GM23338 (cell line): ENCODE data around the gene PDK3. TPM values are rescaled to one million over a fixed set of nuclear protein-coding genes. Genes with fewer than 3 reads are reported as not detected.
A peak's percentile ranks its signal among the peaks of the same experiment; 100 is the strongest.

Experiments used
- ATAC-seq: fragments of 200-7000 bp; cut with Tn5 transposase; 3 replicates; pipeline ENCODE4 v1.9.1; 2020
- DNase-seq: peaks from one replicate; pipeline ENCODE4 v3.0.0-alpha.2; 2015; ENCODE audit warnings: low spot score
- H2AFZ ChIP-seq: fragments of 200-600 bp; sonication (generic); 2 replicates; pipeline ENCODE4 v1.8.0; 2016; ENCODE audit warnings: antibody characterized with exemption, mild to moderate bottlenecking, moderate library complexity
- H3F3A ChIP-seq: fragments of 200-600 bp; sonication (generic); replicated peaks from 2 replicates; pipeline ENCODE4 v1.8.0; 2017; ENCODE audit warnings: antibody characterized with exemption, mixed run types, low read depth
- H3K27ac ChIP-seq: fragments of 200-600 bp; sonication (generic); 2 replicates; pipeline ENCODE4 v1.6.1; 2016; ENCODE audit warnings: low read depth
- H3K27me3 ChIP-seq: fragments of 200-600 bp; sonication (generic); 2 replicates; pipeline ENCODE4 v1.8.0; 2016; ENCODE audit warnings: mild to moderate bottlenecking, mixed run types, moderate library complexity; ENCODE audit not compliant: insufficient read depth
- H3K36me3 ChIP-seq: fragments of 200-600 bp; sonication (generic); 2 replicates; pipeline ENCODE4 v1.8.0; 2016; ENCODE audit warnings: mild to moderate bottlenecking; ENCODE audit not compliant: insufficient read depth
- H3K4me1 ChIP-seq: fragments of 200-600 bp; sonication (generic); 2 replicates; pipeline ENCODE4 v1.8.0; 2016; ENCODE audit warnings: mild to moderate bottlenecking, moderate library complexity; ENCODE audit not compliant: insufficient read depth
- H3K4me2 ChIP-seq: fragments of 200-600 bp; sonication (generic); 2 replicates; pipeline ENCODE4 v1.7.1; 2017; ENCODE audit warnings: mixed run types
- H3K4me3 ChIP-seq: fragments of 200-600 bp; sonication (generic); 2 replicates; pipeline ENCODE4 v1.6.1; 2016; ENCODE audit warnings: mixed run types
- H3K79me2 ChIP-seq: fragments of 200-600 bp; sonication (generic); replicated peaks from 2 replicates; pipeline ENCODE4 v1.8.0; 2017; ENCODE audit warnings: mild to moderate bottlenecking; ENCODE audit not compliant: insufficient read depth
- H3K9me2 ChIP-seq: fragments of 200-600 bp; sonication (generic); 2 replicates; pipeline ENCODE4 v1.8.0; 2017; ENCODE audit not compliant: insufficient read depth
- H4K20me1 ChIP-seq: fragments of 200-600 bp; sonication (generic); replicated peaks from 2 replicates; pipeline ENCODE4 v1.8.0; 2017; ENCODE audit warnings: mild to moderate bottlenecking; ENCODE audit not compliant: insufficient read depth
- H3K27ac Mint-ChIP-seq: 2 replicates; pipeline ENCODE4 v1.8.0; 2020; ENCODE audit warnings: inconsistent platforms, mild to moderate bottlenecking, moderate library complexity, mixed read lengths
- H3K27me3 Mint-ChIP-seq: 3 replicates; pipeline ENCODE4 v1.8.0; 2022; ENCODE audit warnings: low read depth, mild to moderate bottlenecking, moderate library complexity, mixed read lengths, inconsistent platforms; ENCODE audit not compliant: insufficient read depth, poor library complexity
- H3K36me3 Mint-ChIP-seq: 3 replicates; pipeline ENCODE4 v1.8.0; 2021; ENCODE audit warnings: low read depth, mild to moderate bottlenecking, inconsistent platforms, moderate library complexity, mixed read lengths
- H3K4me1 Mint-ChIP-seq: 3 replicates; pipeline ENCODE4 v1.8.0; 2020; ENCODE audit warnings: mild to moderate bottlenecking, inconsistent platforms, mixed read lengths
- H3K4me3 Mint-ChIP-seq: 3 replicates; pipeline ENCODE4 v1.8.0; 2021; ENCODE audit warnings: moderate library complexity, mild to moderate bottlenecking, inconsistent platforms, mixed read lengths
- H3K9me3 Mint-ChIP-seq: 3 replicates; pipeline ENCODE4 v1.8.0; 2020; ENCODE audit warnings: moderate library complexity, mild to moderate bottlenecking, inconsistent platforms, mixed read lengths
- CREB1 ChIP-seq: fragments of 250-450 bp; sonication (Bioruptor Pico); IDR thresholded peaks from 2 replicates; pipeline ENCODE4 v1.5.0; 2020; ENCODE audit warnings: low read depth, mild to moderate bottlenecking, moderate library complexity
- EZH2 ChIP-seq: fragments of 200-600 bp; sonication (generic); IDR thresholded peaks from one replicate; pipeline ENCODE4 v1.8.0; 2017; ENCODE audit warnings: antibody characterized with exemption, mild to moderate bottlenecking, low read depth; ENCODE audit not compliant: unreplicated experiment
- EZH2phosphoT487 ChIP-seq: fragments of 200-600 bp; sonication (generic); IDR thresholded peaks from one replicate; pipeline ENCODE4 v1.8.1; 2018; ENCODE audit warnings: antibody characterized with exemption; ENCODE audit not compliant: unreplicated experiment
- JUNB ChIP-seq: IDR thresholded peaks from one replicate; pipeline ENCODE4 v1.6.1; 2016; ENCODE audit warnings: antibody characterized with exemption; ENCODE audit not compliant: unreplicated experiment
- NANOG ChIP-seq: IDR thresholded peaks from 2 replicates; pipeline ENCODE4 v1.6.1; 2016; ENCODE audit warnings: antibody characterized with exemption, borderline replicate concordance
- POLR2AphosphoS5 ChIP-seq: IDR thresholded peaks from 2 replicates; pipeline ENCODE4 v1.6.1; 2016; ENCODE audit warnings: antibody characterized with exemption, low read depth
- STAT1 ChIP-seq: IDR thresholded peaks from one replicate; pipeline ENCODE4 v1.6.1; 2016; ENCODE audit warnings: antibody characterized with exemption; ENCODE audit not compliant: unreplicated experiment
- ZNF114 ChIP-seq: fragments of 250-450 bp; sonication (Bioruptor Pico); IDR thresholded peaks from 2 replicates; pipeline ENCODE4 v1.5.0; 2020; ENCODE audit warnings: mild to moderate bottlenecking, moderate library complexity
- polyA plus RNA-seq: library from polyadenylated mRNA; unstranded; fragments of >200 nt; fragmentation: Nextera tagmentation; extraction: Ambion mirVana; gene quantifications from 2 replicates; pipeline ENCODE4 v1.2.1, GENCODE V29; 2016
- total RNA-seq: library from RNA; depleted of rRNA; stranded (reverse); fragments of >200 nt; shearing (Covaris generic); gene quantifications from 2 replicates; pipeline ENCODE4 v1.2.3, GENCODE V29; 2014
- TF ChIP-seq, protein P1 (sequence below): fragments of 250-450 bp; sonication (Bioruptor Pico); IDR thresholded peaks from 2 replicates; pipeline ENCODE4 v1.5.0; 2020; ENCODE audit warnings: mild to moderate bottlenecking, moderate library complexity
- TF ChIP-seq, protein P2 (sequence below), 2 experiments: fragments of 200-600 bp in 1 of 2; sonication (generic) in 1 of 2; conservative IDR thresholded peaks; 2 replicates each; pipeline versions ENCODE4 v1.5.1 to v1.6.1; 2016 to 2017; ENCODE audit warnings: antibody characterized with exemption in 2 of 2, low read depth in 2 of 2, mild to moderate bottlenecking in 2 of 2, moderate library complexity in 1 of 2

PDK3 gene
- total and polyA plus RNA-seq, 2 experiments from 2014 or later: 35.7 to 51.2 TPM

DNA sequence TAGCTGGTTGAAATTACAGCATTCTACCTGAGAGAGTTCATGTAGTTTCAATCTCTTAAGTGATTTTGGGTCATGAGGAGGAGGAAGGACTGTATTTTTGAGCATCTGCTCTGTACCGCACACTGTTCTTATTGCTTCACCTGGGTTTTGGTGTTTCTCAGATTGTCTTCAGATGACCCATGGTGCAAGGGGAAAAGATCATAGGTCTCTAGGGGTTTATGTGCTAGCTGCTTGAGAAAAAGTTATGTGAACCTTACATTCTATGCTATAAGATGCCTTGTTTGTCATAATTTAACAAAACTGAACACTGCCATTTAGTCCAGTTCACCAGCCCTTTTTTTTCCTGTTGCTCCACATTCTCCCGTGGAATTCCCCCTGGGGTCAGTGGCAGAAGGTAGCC, 60.4 kb downstream of the PDK3 start:
- Histone ChIP-seq H3K27me3 (no peaks in the 10 kb centered on the region), H3K79me2 (no peaks in the 10 kb centered on the region), H3K36me3 (no peaks in the 10 kb centered on the region), H3K27ac (peak overlapping the region; percentile 77; the same call in 1 of the 2 replicates), H3K4me1 (peaks cover 40% of the 10 kb centered on the region), H3K9me2 (no peaks in the 10 kb centered on the region), H3F3A (no peaks in the 10 kb centered on the region), H3K4me3 (no peak overlapping the region), H2AFZ (no peak overlapping the region), H3K4me2 (peak overlapping the region; percentile 22; the same call in 1 of the 2 replicates), H4K20me1 (no peaks in the 10 kb centered on the region)
- peaks cover 9% of the 10 kb centered on the region for H3K27me3 Mint-ChIP-seq
- H3K4me1 Mint-ChIP-seq: peaks cover 45% of the 10 kb centered on the region
- no peak overlapping the region; the same call in 1 of the 2 replicates for H3K27ac Mint-ChIP-seq
- ATAC-seq (no peak), DNase-seq (no peak)
- no peak overlapping the region; the same call in 2 of the 3 replicates for H3K4me3 Mint-ChIP-seq
- peaks cover 12% of the 10 kb centered on the region; the same call in 2 of the 3 replicates for H3K36me3 Mint-ChIP-seq
- no peaks in the 10 kb centered on the region for H3K9me3 Mint-ChIP-seq
- TF ChIP-seq EZH2: no peak
- TF ChIP-seq, protein P1, sequence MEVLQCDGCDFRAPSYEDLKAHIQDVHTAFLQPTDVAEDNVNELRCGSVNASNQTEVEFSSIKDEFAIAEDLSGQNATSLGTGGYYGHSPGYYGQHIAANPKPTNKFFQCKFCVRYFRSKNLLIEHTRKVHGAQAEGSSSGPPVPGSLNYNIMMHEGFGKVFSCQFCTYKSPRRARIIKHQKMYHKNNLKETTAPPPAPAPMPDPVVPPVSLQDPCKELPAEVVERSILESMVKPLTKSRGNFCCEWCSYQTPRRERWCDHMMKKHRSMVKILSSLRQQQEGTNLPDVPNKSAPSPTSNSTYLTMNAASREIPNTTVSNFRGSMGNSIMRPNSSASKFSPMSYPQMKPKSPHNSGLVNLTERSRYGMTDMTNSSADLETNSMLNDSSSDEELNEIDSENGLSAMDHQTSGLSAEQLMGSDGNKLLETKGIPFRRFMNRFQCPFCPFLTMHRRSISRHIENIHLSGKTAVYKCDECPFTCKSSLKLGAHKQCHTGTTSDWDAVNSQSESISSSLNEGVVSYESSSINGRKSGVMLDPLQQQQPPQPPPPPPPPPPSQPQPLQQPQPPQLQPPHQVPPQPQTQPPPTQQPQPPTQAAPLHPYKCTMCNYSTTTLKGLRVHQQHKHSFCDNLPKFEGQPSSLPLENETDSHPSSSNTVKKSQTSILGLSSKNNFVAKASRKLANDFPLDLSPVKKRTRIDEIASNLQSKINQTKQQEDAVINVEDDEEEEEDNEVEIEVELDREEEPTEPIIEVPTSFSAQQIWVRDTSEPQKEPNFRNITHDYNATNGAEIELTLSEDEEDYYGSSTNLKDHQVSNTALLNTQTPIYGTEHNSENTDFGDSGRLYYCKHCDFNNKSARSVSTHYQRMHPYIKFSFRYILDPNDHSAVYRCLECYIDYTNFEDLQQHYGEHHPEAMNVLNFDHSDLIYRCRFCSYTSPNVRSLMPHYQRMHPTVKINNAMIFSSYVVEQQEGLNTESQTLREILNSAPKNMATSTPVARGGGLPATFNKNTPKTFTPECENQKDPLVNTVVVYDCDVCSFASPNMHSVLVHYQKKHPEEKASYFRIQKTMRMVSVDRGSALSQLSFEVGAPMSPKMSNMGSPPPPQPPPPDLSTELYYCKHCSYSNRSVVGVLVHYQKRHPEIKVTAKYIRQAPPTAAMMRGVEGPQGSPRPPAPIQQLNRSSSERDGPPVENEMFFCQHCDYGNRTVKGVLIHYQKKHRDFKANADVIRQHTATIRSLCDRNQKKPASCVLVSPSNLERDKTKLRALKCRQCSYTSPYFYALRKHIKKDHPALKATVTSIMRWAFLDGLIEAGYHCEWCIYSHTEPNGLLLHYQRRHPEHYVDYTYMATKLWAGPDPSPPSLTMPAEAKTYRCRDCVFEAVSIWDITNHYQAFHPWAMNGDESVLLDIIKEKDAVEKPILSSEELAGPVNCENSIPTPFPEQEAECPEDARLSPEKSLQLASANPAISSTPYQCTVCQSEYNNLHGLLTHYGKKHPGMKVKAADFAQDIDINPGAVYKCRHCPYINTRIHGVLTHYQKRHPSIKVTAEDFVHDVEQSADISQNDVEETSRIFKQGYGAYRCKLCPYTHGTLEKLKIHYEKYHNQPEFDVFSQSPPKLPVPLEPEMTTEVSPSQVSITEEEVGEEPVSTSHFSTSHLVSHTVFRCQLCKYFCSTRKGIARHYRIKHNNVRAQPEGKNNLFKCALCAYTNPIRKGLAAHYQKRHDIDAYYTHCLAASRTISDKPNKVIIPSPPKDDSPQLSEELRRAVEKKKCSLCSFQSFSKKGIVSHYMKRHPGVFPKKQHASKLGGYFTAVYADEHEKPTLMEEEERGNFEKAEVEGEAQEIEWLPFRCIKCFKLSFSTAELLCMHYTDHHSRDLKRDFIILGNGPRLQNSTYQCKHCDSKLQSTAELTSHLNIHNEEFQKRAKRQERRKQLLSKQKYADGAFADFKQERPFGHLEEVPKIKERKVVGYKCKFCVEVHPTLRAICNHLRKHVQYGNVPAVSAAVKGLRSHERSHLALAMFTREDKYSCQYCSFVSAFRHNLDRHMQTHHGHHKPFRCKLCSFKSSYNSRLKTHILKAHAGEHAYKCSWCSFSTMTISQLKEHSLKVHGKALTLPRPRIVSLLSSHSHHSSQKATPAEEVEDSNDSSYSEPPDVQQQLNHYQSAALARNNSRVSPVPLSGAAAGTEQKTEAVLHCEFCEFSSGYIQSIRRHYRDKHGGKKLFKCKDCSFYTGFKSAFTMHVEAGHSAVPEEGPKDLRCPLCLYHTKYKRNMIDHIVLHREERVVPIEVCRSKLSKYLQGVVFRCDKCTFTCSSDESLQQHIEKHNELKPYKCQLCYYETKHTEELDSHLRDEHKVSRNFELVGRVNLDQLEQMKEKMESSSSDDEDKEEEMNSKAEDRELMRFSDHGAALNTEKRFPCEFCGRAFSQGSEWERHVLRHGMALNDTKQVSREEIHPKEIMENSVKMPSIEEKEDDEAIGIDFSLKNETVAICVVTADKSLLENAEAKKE (CRISPR knock-in tag): no peak
- TF ChIP-seq NANOG: no peak

DNA sequence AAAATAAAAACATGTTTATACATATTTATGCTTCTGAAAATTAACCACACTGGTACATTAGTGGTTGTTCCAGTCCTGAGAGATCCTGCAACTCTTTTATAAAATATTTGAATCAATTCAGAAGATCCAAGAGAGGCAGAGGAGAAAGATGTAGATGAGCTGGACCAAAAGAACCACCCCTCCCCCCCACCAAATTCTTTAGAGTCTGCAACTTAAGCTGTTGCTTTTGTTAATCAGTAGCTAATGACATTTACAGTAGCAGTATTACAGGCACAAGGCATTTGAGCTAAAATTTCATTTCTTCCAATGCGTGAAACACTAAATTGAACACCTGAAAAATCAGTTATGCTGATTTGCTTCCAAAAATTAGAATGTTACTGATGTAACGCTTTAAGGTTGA, 61.5 kb downstream of the PDK3 start:
- Histone ChIP-seq H4K20me1 (no peaks in the 10 kb centered on the region), H3K27ac (peak overlapping the region; percentile 77), H3K27me3 (no peaks in the 10 kb centered on the region), H3K4me3 (peak overlapping the region; percentile 35), H3K9me2 (no peaks in the 10 kb centered on the region), H3K4me1 (peaks cover 40% of the 10 kb centered on the region), H3K36me3 (no peaks in the 10 kb centered on the region), H3K79me2 (no peaks in the 10 kb centered on the region), H2AFZ (no peak overlapping the region), H3K4me2 (peak overlapping the region; percentile 69), H3F3A (no peaks in the 10 kb centered on the region)
- H3K36me3 Mint-ChIP-seq: peaks cover 17% of the 10 kb centered on the region; the same call in 2 of the 3 replicates
- peaks cover 45% of the 10 kb centered on the region for H3K4me1 Mint-ChIP-seq
- ATAC-seq (no peak; the same call in 2 of the 3 replicates), DNase-seq (peak; percentile 55)
- H3K27me3 Mint-ChIP-seq: peaks cover 9% of the 10 kb centered on the region
- H3K27ac Mint-ChIP-seq: no peak overlapping the region
- peak overlapping the region; percentile 24; the same call in 2 of the 3 replicates for H3K4me3 Mint-ChIP-seq
- no peaks in the 10 kb centered on the region for H3K9me3 Mint-ChIP-seq
- TF ChIP-seq POLR2AphosphoS5 (no peak), EZH2phosphoT487 (no peak), STAT1 (no peak), ZNF114 (CRISPR knock-in tag) (no peak), JUNB (no peak), CREB1 (CRISPR knock-in tag) (no peak)
- TF ChIP-seq, protein P2, sequence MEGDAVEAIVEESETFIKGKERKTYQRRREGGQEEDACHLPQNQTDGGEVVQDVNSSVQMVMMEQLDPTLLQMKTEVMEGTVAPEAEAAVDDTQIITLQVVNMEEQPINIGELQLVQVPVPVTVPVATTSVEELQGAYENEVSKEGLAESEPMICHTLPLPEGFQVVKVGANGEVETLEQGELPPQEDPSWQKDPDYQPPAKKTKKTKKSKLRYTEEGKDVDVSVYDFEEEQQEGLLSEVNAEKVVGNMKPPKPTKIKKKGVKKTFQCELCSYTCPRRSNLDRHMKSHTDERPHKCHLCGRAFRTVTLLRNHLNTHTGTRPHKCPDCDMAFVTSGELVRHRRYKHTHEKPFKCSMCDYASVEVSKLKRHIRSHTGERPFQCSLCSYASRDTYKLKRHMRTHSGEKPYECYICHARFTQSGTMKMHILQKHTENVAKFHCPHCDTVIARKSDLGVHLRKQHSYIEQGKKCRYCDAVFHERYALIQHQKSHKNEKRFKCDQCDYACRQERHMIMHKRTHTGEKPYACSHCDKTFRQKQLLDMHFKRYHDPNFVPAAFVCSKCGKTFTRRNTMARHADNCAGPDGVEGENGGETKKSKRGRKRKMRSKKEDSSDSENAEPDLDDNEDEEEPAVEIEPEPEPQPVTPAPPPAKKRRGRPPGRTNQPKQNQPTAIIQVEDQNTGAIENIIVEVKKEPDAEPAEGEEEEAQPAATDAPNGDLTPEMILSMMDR (conservative IDR thresholded peaks at IDR 0.05; ENCODE audit: low read depth in 2 of 2): no peak
